Hindlimb muscle (tissue), 1 donor: Measurements from ENCODE around the gene C2orf92. TPM values are rescaled to one million over a fixed set of nuclear protein-coding genes. Genes with fewer than 3 reads are reported as not detected.
"Not testable (repeated sequence)": the region's sequence is repeated elsewhere in the genome, so short reads cannot be mapped to it uniquely, and the experiment has no call there.

Source experiments
- DNase-seq: peaks from one replicate; pipeline ENCODE4 v3.0.0-alpha.2; 2013
- polyA plus RNA-seq: library from polyadenylated mRNA; unstranded; fragments of 120-200 nt; gene quantifications from one replicate; pipeline ENCODE4 v1.2.1, GENCODE V29; 2013; ENCODE audit not compliant: insufficient read length

Gene C2orf92
- polyA plus RNA-seq = 20.0 TPM

GRCh38 chr2:97669448-97669847, at the start of gene C2orf92:
C2orf92 (plus strand) TSS chr2:97669713; CDS start chr2:97669789, 76 bp downstream.
- no peak for DNase-seq

GRCh38 chr2:97620492-97620891, 49.0 kb upstream of the C2orf92 start:
- DNase-seq = not testable (repeated sequence)

- not testable (repeated sequence) for DNase-seq
These were observed 46.5 kb upstream of the C2orf92 start for GRCh38 chr2:97622976-97623375.

- DNase-seq = not testable (repeated sequence)
These were observed 44.0 kb upstream of the C2orf92 start for GRCh38 chr2:97625354-97626048.

GRCh38 chr2:97626049-97626430, 43.5 kb upstream of the C2orf92 start:
- not testable (repeated sequence) for DNase-seq

DNA sequence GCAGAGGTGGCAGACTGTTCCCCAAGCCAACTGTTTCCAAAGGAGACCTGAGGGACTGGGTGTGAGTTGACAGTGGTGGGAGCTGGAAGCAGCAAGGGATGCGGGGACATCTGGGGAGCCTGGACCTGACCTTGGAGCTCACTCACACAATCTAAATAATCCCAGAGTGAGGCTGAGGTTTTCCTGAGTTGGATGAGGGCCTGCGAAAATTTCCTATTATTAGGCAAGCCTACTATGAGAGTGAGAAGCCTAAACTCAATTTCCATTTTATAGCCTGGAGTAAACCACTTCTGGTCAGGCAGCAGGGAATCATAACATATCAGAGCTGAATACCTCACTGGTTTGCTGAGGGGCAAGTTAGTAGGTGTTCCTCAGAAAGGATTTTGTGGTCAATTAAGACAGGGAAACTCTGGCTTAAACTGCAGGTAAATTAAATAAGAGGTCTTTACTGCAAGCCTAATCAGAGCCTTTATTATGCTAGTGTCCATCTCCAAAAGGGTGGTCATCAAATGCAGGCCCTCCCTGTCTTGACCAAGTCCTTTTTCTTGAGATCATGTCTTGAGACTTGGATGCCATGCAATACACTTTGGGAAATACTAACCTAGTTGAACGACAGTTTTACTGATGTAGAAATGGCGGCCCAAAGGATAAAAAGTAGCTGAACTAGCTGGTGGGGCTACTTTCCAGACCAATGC, 25.3 kb upstream of the C2orf92 start:
- no peak for DNase-seq

- DNase-seq = no peak
These were observed 24.3 kb upstream of the C2orf92 start for GRCh38 chr2:97645112-97645694.

DNA sequence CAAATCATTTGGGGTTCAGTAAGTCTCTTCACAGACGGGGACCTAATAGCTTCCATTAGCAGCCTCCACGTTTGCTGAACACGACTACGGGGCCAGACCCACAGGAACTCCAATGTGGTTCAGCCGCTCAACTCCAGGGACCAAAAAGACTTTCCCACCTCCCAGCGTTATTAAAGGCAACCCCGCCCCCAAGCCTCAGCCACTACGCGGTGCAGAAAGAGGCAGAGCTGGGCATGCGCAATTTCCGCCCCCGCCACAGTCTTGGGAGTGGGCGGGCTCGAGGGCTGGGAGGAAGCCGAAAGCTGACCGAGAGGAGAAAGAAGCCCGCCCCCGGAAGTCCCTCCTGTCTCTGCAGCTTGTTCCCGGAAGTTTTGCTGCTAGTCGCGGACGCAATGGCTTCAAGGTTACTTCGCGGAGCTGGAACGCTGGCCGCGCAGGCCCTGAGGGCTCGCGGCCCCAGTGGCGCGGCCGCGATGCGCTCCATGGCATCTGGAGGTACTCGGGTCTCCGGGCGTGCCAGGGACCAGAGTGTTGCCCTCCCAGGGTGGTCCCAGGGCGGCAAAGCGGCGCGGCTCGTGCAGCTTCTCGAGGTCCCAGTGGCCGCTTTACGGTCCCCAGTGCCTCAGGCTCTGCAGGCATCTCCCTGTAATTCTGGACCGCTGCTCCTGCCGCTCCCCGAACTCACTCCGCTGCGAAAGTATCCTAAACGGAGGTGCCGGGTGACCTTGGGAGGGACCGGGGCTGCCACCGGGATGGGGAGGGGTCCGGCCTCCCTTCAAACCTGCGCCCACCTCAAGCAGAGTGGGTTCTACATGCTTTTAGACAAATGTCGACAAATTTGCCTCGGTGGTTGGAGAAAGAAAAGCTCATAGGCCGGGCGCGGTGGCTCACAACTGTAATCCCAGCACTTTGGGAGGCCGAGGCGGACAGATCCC, 23.6 kb upstream of the C2orf92 start, which contains the start of gene COX5B:
COX5B (plus strand) TSS at position 368 of the 935 bp plus-strand sequence; CDS start at position 393, 25 bp downstream.
- DNase-seq = peak; percentile 98

DNA sequence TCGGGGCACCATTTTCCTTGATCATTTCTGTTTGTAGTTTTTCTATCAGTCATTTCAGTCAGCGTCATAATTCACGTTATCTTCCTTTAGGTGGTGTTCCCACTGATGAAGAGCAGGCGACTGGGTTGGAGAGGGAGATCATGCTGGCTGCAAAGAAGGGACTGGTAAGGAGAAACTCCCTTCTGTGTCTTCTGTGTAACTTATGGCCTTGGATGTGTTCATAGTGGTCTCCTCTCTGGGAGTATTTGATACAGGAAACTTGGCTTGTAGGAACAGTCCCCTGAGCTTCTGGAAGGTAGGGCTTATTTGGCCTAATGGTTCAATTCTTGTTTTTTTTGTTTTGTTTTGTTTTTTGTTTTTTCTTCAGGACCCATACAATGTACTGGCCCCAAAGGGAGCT, 22.5 kb upstream of the C2orf92 start:
- DNase-seq = no peak

DNA sequence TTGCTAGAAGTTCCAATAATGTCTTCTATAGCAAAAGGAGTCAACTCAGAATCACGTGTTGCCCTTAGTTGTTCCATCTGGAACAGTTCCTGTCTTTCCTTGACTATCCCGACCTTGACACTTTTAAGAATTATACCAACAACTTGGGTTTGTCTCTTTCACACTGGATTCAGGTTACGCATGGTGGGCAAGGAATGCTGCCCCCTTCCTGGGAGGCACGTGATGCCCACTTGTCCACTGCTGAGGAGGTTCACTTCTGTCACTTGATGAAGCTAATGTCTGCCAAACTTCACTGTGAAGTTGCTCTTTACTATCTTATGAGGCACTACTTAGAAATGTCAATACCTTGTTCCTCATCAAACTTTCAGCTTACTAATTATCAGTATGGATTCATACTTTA, 18.4 kb upstream of the C2orf92 start:
- no peak for DNase-seq

DNA sequence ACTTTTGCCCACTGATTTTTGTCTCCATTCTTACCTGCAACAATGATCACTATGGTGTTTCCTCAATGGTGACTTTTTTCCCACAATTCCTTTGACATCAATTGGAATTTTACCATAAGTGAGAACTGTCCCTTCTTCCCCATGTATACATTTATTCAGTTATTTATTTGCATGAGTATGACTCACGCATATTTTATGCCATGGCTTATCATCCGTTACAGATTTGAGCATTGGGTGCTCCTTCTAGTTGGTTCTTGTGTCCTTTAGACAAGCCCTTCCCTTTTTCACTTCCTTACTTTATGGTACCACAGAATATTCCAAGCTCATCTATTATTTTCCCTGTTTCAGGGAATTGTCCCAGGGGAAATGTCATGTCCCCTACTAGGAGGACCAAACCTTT, 16.0 kb upstream of the C2orf92 start:
- DNase-seq = no peak

GRCh38 chr2:97653874-97654273, 15.6 kb upstream of the C2orf92 start:
- no peak for DNase-seq

DNA sequence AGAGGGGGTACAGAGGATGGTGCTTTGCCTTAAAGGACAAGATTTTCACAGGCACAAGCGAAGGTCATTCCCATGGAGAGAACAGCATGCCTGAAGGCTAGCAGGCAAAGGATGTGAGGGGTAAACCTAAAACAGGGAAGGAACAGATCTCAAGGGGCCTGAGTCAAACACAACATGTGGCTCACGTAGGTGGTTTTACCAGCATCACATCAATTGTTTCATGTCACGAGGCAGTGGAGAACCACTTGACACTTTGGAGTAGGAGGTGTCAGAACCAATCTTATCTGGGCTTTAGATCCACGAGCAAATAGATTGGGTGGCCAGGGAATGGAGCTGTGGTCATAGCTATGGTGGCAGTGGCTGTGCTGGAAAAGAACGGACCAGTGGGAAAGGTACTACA, 15.2 kb upstream of the C2orf92 start:
- DNase-seq = no peak

- DNase-seq = no peak
These were observed 14.7 kb upstream of the C2orf92 start for GRCh38 chr2:97654791-97655190.

DNA sequence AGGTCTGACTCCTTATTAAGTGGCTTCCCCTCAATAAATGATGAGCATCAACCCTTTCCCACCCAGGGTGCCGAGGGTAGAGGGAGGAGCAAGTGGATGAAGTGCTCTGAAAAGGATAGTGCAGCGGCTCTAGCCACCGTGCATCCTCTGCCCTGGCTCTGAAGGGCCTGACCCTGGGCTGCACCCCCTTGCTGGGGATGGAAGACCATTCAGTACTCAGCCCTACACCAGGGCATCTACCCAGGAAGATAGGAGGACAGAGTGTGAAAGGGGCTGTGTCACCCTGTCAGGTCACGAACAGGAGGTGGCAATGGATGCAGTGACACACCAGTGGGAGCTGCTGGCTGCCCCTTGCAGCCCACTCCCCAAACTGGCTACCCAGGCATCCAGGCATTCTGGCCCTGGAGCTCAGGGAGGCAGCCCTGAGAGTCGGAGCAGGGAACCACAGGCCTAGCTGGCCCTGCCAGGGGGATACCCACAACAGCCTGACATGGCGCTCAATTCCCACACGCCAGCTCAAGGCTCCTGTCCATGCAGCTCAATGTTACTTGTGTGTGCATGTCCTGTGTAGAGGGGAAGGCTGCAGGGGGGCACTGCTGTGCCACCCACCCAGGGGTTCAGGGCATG, 13.3 kb upstream of the C2orf92 start:
- DNase-seq = no peak

- DNase-seq = no peak
These were observed 12.5 kb upstream of the C2orf92 start for GRCh38 chr2:97656905-97657587.

DNA sequence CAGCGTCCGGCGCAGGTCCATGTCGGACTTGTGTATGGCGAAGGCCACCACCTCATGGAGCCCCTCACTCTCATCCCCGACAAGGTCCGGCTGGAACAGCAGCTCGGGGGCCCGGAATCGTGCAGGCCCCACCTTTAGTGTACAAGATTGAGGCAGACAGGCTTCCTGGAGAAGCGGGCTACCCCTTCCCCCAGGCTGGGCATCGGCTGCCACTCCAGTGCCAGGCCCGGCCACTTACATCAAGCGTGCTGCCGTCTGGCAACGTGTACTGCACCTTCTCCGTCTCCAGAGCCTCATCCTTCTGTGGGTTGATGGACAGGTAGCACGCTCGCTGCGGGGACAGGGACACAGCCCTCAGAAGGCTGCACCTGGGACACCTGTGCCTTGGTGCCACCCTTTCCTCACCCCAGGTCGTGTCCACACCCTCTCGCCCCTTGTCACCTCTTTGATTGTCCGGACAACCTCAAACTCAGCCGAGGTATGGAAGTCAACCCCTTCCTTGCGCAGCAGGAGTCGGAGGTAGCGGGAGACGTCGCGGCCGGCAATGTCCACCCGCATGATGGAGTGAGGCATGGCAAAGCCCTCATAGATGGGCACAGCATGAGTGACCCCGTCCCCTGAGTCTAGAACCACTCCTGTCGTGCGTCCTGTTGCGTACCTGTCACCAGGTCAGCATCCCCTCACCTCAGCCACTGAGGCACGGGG, 11.4 kb upstream of the C2orf92 start:
- DNase-seq = no peak

GRCh38 chr2:97658691-97659157, 10.8 kb upstream of the C2orf92 start:
- no peak for DNase-seq

DNA sequence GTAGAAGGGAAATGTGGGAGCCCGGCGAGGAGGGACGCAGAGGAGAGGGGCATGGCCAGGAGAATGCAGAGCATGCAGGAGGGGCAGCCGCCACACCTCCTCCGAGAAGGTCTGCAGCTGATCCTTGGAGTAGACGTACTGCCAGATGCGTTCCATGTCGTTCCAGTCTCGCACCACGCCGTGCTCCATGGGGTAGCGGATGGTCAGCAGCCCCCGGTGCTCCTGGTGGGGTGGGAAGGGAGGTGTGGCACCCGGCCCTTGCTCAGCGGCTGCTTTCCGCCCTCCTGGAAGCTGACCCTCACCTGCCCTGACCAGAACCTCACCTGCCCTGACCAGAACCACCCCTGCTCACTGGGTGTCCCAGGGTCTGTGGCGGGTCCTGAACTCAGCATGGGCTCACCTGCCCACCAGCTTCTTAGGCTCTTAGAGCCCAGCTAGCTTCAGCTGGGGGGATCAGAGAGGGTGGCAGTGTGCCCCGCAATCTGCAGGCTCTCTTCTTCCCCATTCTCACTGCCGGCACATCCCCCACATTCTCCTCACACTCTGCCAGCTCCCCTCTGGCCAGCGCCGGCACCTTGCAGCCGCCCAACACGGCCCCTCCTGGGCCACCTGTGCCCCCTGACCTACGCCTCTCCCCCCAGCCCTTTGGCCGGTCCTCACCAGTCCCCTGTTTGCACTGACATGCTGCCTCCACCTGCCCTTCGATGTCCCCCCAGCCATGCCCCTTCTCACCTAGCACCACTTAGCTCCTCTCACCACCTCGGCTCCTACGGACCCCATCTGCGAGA, 10.1 kb upstream of the C2orf92 start:
- no peak for DNase-seq
